GM12865 (cell line): ENCODE measurements around the gene ADARB2.

Source experiments
- DNase-seq: peaks from one replicate; pipeline ENCODE4 v3.0.0; 2010; ENCODE audit warnings: low read depth
- H3K4me3 ChIP-seq: 2 replicates; pipeline ENCODE4 v1.5.1; 2011; ENCODE audit warnings: mild to moderate bottlenecking, low read depth, low read length, control low read depth
- CTCF ChIP-seq: IDR thresholded peaks from 2 replicates; pipeline ENCODE4 v1.5.1; 2011; ENCODE audit warnings: low read length, control low read depth, low read depth, inconsistent platforms; ENCODE audit not compliant: insufficient read depth; ENCODE audit errors: missing control alignments

The ADARB2 gene

DNA sequence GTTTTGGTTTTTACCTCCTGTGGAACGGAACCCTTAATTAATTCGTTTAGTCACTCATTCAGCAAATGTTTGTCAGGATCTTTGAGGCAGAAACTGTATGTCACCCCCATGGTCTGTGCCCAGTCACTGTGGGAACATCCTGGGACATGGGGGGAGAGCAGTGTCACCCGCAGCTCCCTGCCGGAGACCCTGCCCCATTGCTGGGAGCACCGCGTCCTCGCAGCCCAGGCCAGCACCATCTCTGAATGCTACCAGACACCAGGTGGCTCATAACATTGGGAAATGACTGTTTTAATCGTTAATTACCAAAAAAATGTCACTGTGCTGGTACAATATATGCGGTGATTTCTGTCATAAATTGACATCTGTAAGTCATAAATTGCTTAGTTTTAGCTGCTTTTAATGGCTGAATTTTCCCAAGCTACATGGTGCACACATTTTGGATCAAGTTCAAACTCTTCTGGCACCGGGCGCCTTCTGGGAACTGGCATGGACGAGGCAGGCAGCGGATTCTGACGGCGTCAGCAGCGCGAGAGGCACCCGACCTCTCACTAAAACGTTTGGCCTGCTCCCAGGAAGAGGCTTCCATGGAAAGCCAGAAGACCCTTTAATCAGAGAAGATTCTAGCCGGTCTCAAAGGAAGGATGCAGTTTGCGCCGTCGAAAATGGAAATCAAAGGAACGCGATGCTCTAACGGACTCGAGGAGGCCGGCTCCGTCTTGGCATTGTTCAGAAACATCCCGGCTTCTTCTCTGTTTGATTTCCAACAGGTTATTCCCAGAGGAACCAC, 184.2 kb downstream of the ADARB2 start:
- no peak overlapping the region for H3K4me3 ChIP-seq
- no peak for DNase-seq
- no peak for TF ChIP-seq CTCF

GRCh38 chr10:1552406-1552805, 184.9 kb downstream of the ADARB2 start:
- TF ChIP-seq CTCF = no peak
- no peak overlapping the region for H3K4me3 ChIP-seq

GRCh38 chr10:1551636-1552338, 185.5 kb downstream of the ADARB2 start:
- DNase-seq = no peak
- no peak overlapping the region for H3K4me3 ChIP-seq
- no peak for TF ChIP-seq CTCF

More at GRCh38 chr10:1552406-1552805, 184.9 kb downstream of the ADARB2 start:
- no peak for DNase-seq

- no peak for TF ChIP-seq CTCF
- no peak for DNase-seq
- no peak overlapping the region for H3K4me3 ChIP-seq
These were observed 186.7 kb downstream of the ADARB2 start for GRCh38 chr10:1550616-1551015.

- DNase-seq = no peak
- H3K4me3 ChIP-seq = no peak overlapping the region
- TF ChIP-seq CTCF = no peak
These were observed 187.1 kb downstream of the ADARB2 start for GRCh38 chr10:1550291-1550595.

GRCh38 chr10:1549591-1550290, 187.6 kb downstream of the ADARB2 start:
- no peak for TF ChIP-seq CTCF
- no peak for DNase-seq
- H3K4me3 ChIP-seq = no peak overlapping the region
